ENCODE data around the gene AFDN. TPM values are rescaled to one million over a fixed set of nuclear protein-coding genes. Genes with fewer than 3 reads are reported as not detected.

AFDN gene
- total and polyA plus RNA-seq, 2 donors (not counting 1 experiment from before 2014, with no cell fraction given): 21.0 to 57.1 TPM

DNA sequence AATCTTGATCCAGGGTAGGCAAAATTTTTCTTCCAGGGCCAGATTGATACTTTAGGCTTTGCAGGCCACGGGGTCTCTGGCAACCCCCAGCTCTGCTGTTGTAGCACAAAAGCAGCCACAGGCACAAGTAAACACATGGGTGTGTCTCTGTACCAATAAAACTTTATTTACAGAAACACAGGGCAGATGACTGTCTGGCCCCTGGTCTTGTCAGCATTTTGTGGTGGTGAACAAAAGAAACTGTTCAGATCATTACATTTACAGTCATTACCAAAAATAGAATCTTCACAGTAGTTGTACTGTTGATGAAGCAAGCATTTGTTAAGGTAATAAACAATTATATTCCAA is 125.8 kb downstream of the AFDN start:
- Histone ChIP-seq H3K4me1 (ENCODE audit: control insufficient read depth, extremely low read depth, insufficient read depth, low read length) (no peaks in the 10 kb centered on the region), H3K4me3 (replicated peaks in 1 of 4; ENCODE audit: control extremely low read depth in 1 of 4, insufficient read depth in 1 of 4, low read depth in 3 of 4, low read length in 4 of 4) (no peak overlapping the region), H3K9ac (ENCODE audit: insufficient read depth, low read length) (no peak overlapping the region), H3K9me3 (ENCODE audit: control insufficient read depth, insufficient read depth, low read depth, low read length) (no peaks in the 10 kb centered on the region), H2AFZ (ENCODE audit: low read length) (no peak overlapping the region), H4K20me1 (ENCODE audit: control insufficient read depth, extremely low read depth, insufficient read depth, low read length) (no peaks in the 10 kb centered on the region), H3K4me2 (ENCODE audit: extremely low read depth, insufficient read depth, low read length) (no peak overlapping the region), H3K79me2 (ENCODE audit: control insufficient read depth, insufficient read depth, low read length) (no peaks in the 10 kb centered on the region), H3K36me3 (ENCODE audit: control insufficient read depth, insufficient read depth, low read length) (peaks cover 4% of the 10 kb centered on the region), H3K27me3 (ENCODE audit: control insufficient read depth, insufficient read depth, low read length) (no peaks in the 10 kb centered on the region), H3K27ac (ENCODE audit: insufficient read depth, low read length) (no peak overlapping the region)
- TF ChIP-seq EZH2 (IDR thresholded peaks at IDR 0.05; ENCODE audit: low read length, missing control alignments): no peak
- TF ChIP-seq, protein P1, sequence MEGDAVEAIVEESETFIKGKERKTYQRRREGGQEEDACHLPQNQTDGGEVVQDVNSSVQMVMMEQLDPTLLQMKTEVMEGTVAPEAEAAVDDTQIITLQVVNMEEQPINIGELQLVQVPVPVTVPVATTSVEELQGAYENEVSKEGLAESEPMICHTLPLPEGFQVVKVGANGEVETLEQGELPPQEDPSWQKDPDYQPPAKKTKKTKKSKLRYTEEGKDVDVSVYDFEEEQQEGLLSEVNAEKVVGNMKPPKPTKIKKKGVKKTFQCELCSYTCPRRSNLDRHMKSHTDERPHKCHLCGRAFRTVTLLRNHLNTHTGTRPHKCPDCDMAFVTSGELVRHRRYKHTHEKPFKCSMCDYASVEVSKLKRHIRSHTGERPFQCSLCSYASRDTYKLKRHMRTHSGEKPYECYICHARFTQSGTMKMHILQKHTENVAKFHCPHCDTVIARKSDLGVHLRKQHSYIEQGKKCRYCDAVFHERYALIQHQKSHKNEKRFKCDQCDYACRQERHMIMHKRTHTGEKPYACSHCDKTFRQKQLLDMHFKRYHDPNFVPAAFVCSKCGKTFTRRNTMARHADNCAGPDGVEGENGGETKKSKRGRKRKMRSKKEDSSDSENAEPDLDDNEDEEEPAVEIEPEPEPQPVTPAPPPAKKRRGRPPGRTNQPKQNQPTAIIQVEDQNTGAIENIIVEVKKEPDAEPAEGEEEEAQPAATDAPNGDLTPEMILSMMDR (conservative IDR thresholded peaks at IDR 0.05 in 1 of 2, IDR thresholded peaks at IDR 0.05 in 1 of 2; ENCODE audit: low read depth in 1 of 2, low read length in 2 of 2): no peak
- no peak for DNase-seq (ENCODE audit: low read depth in 2 of 2)

DNA sequence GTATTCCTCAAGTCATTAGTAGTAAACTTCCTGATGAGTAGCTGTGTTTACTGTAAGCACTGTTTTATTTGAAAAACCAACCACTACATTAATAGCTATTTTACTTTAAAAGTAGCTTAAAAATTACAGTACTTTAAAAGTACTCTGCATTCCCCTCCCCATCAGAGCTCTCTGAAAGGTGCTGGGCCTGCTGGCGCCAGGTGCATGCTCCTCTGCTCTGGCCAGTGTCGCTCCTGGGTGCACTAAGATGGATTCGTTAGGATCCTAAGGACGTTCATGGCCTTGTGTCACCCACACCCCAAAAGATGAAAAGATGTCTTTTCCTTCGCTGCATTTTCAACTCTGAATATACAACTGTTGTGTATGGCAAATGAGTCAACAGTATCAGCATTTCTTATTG is 126.8 kb downstream of the AFDN start:
- DNase-seq (ENCODE audit: low read depth in 2 of 2): no peak
- H3K4me2 ChIP-seq (ENCODE audit: extremely low read depth, insufficient read depth, low read length): no peak overlapping the region
- TF ChIP-seq, protein P1 (conservative IDR thresholded peaks at IDR 0.05 in 1 of 2, IDR thresholded peaks at IDR 0.05 in 1 of 2; ENCODE audit: low read depth in 1 of 2, low read length in 2 of 2): no peak
- no peak for TF ChIP-seq EZH2 (IDR thresholded peaks at IDR 0.05; ENCODE audit: low read length, missing control alignments)
- no peaks in the 10 kb centered on the region for H3K9me3 ChIP-seq (ENCODE audit: control insufficient read depth, insufficient read depth, low read depth, low read length)
- no peak overlapping the region for H3K27ac ChIP-seq (ENCODE audit: insufficient read depth, low read length)
- H3K4me1 ChIP-seq (ENCODE audit: control insufficient read depth, extremely low read depth, insufficient read depth, low read length): no peaks in the 10 kb centered on the region
- H3K36me3 ChIP-seq (ENCODE audit: control insufficient read depth, insufficient read depth, low read length): peaks cover 4% of the 10 kb centered on the region
- no peak overlapping the region for H2AFZ ChIP-seq (ENCODE audit: low read length)
- no peaks in the 10 kb centered on the region for H3K79me2 ChIP-seq (ENCODE audit: control insufficient read depth, insufficient read depth, low read length)
- no peaks in the 10 kb centered on the region for H4K20me1 ChIP-seq (ENCODE audit: control insufficient read depth, extremely low read depth, insufficient read depth, low read length)
- H3K9ac ChIP-seq (ENCODE audit: insufficient read depth, low read length): no peak overlapping the region
- no peak overlapping the region for H3K4me3 ChIP-seq (replicated peaks in 1 of 4; ENCODE audit: control extremely low read depth in 1 of 4, insufficient read depth in 1 of 4, low read depth in 3 of 4, low read length in 4 of 4)
- H3K27me3 ChIP-seq (ENCODE audit: control insufficient read depth, insufficient read depth, low read length): no peaks in the 10 kb centered on the region

DNA sequence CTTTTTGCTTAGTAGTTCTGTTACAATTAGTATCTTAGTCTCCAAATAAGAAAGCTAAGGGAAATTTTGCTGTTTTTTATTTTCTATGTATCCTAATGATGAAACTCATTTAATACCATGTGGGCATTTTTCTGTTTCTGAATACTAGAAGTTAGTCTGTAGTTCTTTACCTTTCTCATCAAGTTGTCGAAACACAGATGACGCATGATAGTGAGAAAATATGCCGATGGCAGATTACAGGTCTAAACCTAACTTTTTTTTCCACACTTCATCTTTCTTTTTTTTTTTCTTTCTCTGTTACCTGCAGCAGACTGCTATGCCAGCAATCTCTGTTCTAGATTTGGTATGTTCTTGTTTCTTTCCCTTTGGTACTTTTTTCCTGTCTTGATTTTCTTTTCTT is 127.4 kb downstream of the AFDN start:
- no peaks in the 10 kb centered on the region for H4K20me1 ChIP-seq (ENCODE audit: control insufficient read depth, extremely low read depth, insufficient read depth, low read length)
- no peaks in the 10 kb centered on the region for H3K79me2 ChIP-seq (ENCODE audit: control insufficient read depth, insufficient read depth, low read length)
- H3K27me3 ChIP-seq (ENCODE audit: control insufficient read depth, insufficient read depth, low read length): no peaks in the 10 kb centered on the region
- peaks cover 4% of the 10 kb centered on the region for H3K36me3 ChIP-seq (ENCODE audit: control insufficient read depth, insufficient read depth, low read length)
- no peak overlapping the region for H3K4me3 ChIP-seq (replicated peaks in 1 of 4; ENCODE audit: control extremely low read depth in 1 of 4, insufficient read depth in 1 of 4, low read depth in 3 of 4, low read length in 4 of 4)
- no peak overlapping the region for H3K4me2 ChIP-seq (ENCODE audit: extremely low read depth, insufficient read depth, low read length)
- no peaks in the 10 kb centered on the region for H3K9me3 ChIP-seq (ENCODE audit: control insufficient read depth, insufficient read depth, low read depth, low read length)
- H2AFZ ChIP-seq (ENCODE audit: low read length): no peak overlapping the region
- no peaks in the 10 kb centered on the region for H3K4me1 ChIP-seq (ENCODE audit: control insufficient read depth, extremely low read depth, insufficient read depth, low read length)
- no peak overlapping the region for H3K27ac ChIP-seq (ENCODE audit: insufficient read depth, low read length)
- TF ChIP-seq, protein P1 (conservative IDR thresholded peaks at IDR 0.05 in 1 of 2, IDR thresholded peaks at IDR 0.05 in 1 of 2; ENCODE audit: low read depth in 1 of 2, low read length in 2 of 2): no peak
- TF ChIP-seq EZH2 (IDR thresholded peaks at IDR 0.05; ENCODE audit: low read length, missing control alignments): no peak
- no peak overlapping the region for H3K9ac ChIP-seq (ENCODE audit: insufficient read depth, low read length)
- no peak for DNase-seq (ENCODE audit: low read depth in 2 of 2)
